H7 (cell line): ENCODE measurements around the gene BICDL2. TPM values are rescaled to one million over a fixed set of nuclear protein-coding genes. Genes with fewer than 3 reads are reported as not detected.

ENCODE experiments used
- total RNA-seq: library from RNA; depleted of rRNA; stranded (reverse); fragments of >200 nt; shearing (Covaris generic); gene quantifications from 2 replicates; pipeline ENCODE4 v1.2.3, GENCODE V29; 2014; rRNA removed

BICDL2 gene
- total RNA-seq, 1 experiment from 2014 or later, result 0.69 TPM

Other genes with a start within 250 kb of the BICDL2 start
- not detected in 2 replicates for gene PRSS33, start 249.4 kb downstream of the BICDL2 start, total RNA-seq
- gene PRSS41, start 238.5 kb downstream of the BICDL2 start, total RNA-seq, result not detected in 2 replicates
- gene PRSS21, start 219.7 kb downstream of the BICDL2 start, total RNA-seq, result 0.42 and 1.5 TPM in 2 replicates
- gene ZG16B, start 206.6 kb downstream of the BICDL2 start, total RNA-seq, result not detected in 2 replicates
- 0.80 and 0.85 TPM in 2 replicates for gene PRSS22, start 178.8 kb downstream of the BICDL2 start, total RNA-seq
- 55.2 and 94.1 TPM in 2 replicates for gene FLYWCH2, start 153.7 kb downstream of the BICDL2 start, total RNA-seq
- 22.7 and 33.5 TPM in 2 replicates for gene FLYWCH1, start 125.0 kb downstream of the BICDL2 start, total RNA-seq
- 17.6 and 20.9 TPM in 2 replicates for gene KREMEN2, start 72.7 kb downstream of the BICDL2 start, total RNA-seq
- 62.6 and 65.6 TPM in 2 replicates for gene PAQR4, start 67.6 kb downstream of the BICDL2 start, total RNA-seq
- gene PKMYT1, start 56.5 kb downstream of the BICDL2 start, total RNA-seq, result 85.4 and 94.0 TPM in 2 replicates
- 0.21 and 0.48 TPM in 2 replicates for gene CLDN9, start 24.0 kb downstream of the BICDL2 start, total RNA-seq
- gene CLDN6, start 18.8 kb downstream of the BICDL2 start, total RNA-seq, result 426 and 528 TPM in 2 replicates
- gene TNFRSF12A, start 16.6 kb downstream of the BICDL2 start, total RNA-seq, result 144 and 171 TPM in 2 replicates
- gene HCFC1R1, start 13.0 kb downstream of the BICDL2 start, total RNA-seq, result 114 and 156 TPM in 2 replicates
- 69.1 and 81.4 TPM in 2 replicates for gene THOC6, start 12.9 kb downstream of the BICDL2 start, total RNA-seq
- 18.4 and 18.7 TPM in 2 replicates for gene MMP25, start 9.6 kb upstream of the BICDL2 start, total RNA-seq
- 7.9 and 9.9 TPM in 2 replicates for gene IL32, start 28.7 kb upstream of the BICDL2 start, total RNA-seq
- 217 and 238 TPM in 2 replicates for gene ZSCAN10, start 62.4 kb upstream of the BICDL2 start, total RNA-seq
- gene ZNF205, start 75.6 kb upstream of the BICDL2 start, total RNA-seq, result 40.2 and 41.2 TPM in 2 replicates
- 5.5 and 6.3 TPM in 2 replicates for gene ZNF213, start 98.1 kb upstream of the BICDL2 start, total RNA-seq
- not detected in 2 replicates for gene OR1F1, start 151.3 kb upstream of the BICDL2 start, total RNA-seq
- 9.1 and 13.1 TPM in 2 replicates for gene ZNF200, start 198.2 kb upstream of the BICDL2 start, total RNA-seq
- 0.14 TPM in 1 of 2 replicates, not detected in the other for gene MEFV, start 219.7 kb upstream of the BICDL2 start, total RNA-seq
- 32.4 and 47.5 TPM in 2 replicates for gene ZNF263, start 246.5 kb upstream of the BICDL2 start, total RNA-seq